Hepatocyte (in vitro differentiated cells): Measurements from ENCODE around the gene RPH3AL. TPM values are rescaled to one million over a fixed set of nuclear protein-coding genes. Genes with fewer than 3 reads are reported as not detected.

ENCODE experiments used
- DNase-seq: peaks from one replicate; pipeline ENCODE4 v3.0.0-alpha.2; 2016; ENCODE audit warnings: low spot score
- H2AFZ ChIP-seq: fragments of 200-600 bp; sonication (generic); 2 replicates; pipeline ENCODE4 v1.6.0; 2016; ENCODE audit warnings: antibody characterized with exemption, mild to moderate bottlenecking
- H3K27ac ChIP-seq: fragments of 200-600 bp; sonication (generic); 2 replicates; pipeline ENCODE4 v1.5.1; 2016; ENCODE audit warnings: mild to moderate bottlenecking
- H3K27me3 ChIP-seq: fragments of 200-600 bp; sonication (generic); 2 replicates; pipeline ENCODE4 v1.6.1; 2016
- H3K36me3 ChIP-seq: fragments of 200-600 bp; sonication (generic); replicated peaks from 2 replicates; pipeline ENCODE4 v1.5.1; 2016; ENCODE audit warnings: low read depth; ENCODE audit not compliant: insufficient read depth
- H3K4me1 ChIP-seq: fragments of 200-600 bp; sonication (generic); 2 replicates; pipeline ENCODE4 v1.5.1; 2016; ENCODE audit warnings: mild to moderate bottlenecking, moderate library complexity; ENCODE audit not compliant: insufficient read depth
- H3K4me2 ChIP-seq: fragments of 200-600 bp; sonication (generic); 2 replicates; pipeline ENCODE4 v1.6.0; 2016
- H3K4me3 ChIP-seq: fragments of 200-600 bp; sonication (generic); 2 replicates; pipeline ENCODE4 v1.5.1; 2016; ENCODE audit warnings: mild to moderate bottlenecking
- H3K79me2 ChIP-seq: fragments of 200-600 bp; sonication (generic); 2 replicates; pipeline ENCODE4 v1.6.0; 2017; ENCODE audit warnings: mild to moderate bottlenecking
- H3K9me2 ChIP-seq: fragments of 200-600 bp; sonication (generic); replicated peaks from 2 replicates; pipeline ENCODE4 v1.6.0; 2017; ENCODE audit warnings: mild to moderate bottlenecking; ENCODE audit not compliant: insufficient read depth
- H3K9me3 ChIP-seq: fragments of 200-600 bp; sonication (generic); 2 replicates; pipeline ENCODE4 v1.5.1; 2016; ENCODE audit warnings: low read depth, mild to moderate bottlenecking
- H4K20me1 ChIP-seq: fragments of 200-600 bp; sonication (generic); 2 replicates; pipeline ENCODE4 v1.6.0; 2016; ENCODE audit warnings: mild to moderate bottlenecking; ENCODE audit not compliant: insufficient read depth, poor library complexity, severe bottlenecking
- EZH2 ChIP-seq: fragments of 200-600 bp; sonication (generic); IDR thresholded peaks from 2 replicates; pipeline ENCODE4 v1.6.1; 2016; ENCODE audit warnings: antibody characterized with exemption, mild to moderate bottlenecking, borderline replicate concordance
- EZH2phosphoT487 ChIP-seq: fragments of 200-600 bp; sonication (generic); IDR thresholded peaks from one replicate; pipeline ENCODE4 v1.6.1; 2018; ENCODE audit warnings: antibody characterized with exemption, mild to moderate bottlenecking, low read depth, moderate library complexity; ENCODE audit not compliant: unreplicated experiment, severe bottlenecking
- WGBS: methylation state at CpG from one replicate; pipeline ENCODE4 v1.1.6; 2016; ENCODE audit warnings: low lambda C conversion rate; ENCODE audit errors: missing lambda C conversion rate; 5-methylcytosine and 5-hydroxymethylcytosine counted together
- polyA plus RNA-seq: library from polyadenylated mRNA; unstranded; fragments of >200 nt; fragmentation: Nextera tagmentation; extraction: Ambion mirVana; gene quantifications from 2 replicates; pipeline ENCODE4 v1.2.1, GENCODE V29; 2016
- total RNA-seq: library from RNA; depleted of rRNA; stranded (reverse); fragments of >200 nt; gene quantifications from 2 replicates; pipeline ENCODE4 v1.2.3, GENCODE V29; 2014
- TF ChIP-seq, protein P1 (sequence below): fragments of 200-600 bp; sonication (generic); IDR thresholded peaks from 2 replicates; pipeline ENCODE4 v1.5.1; 2016; ENCODE audit warnings: antibody characterized with exemption, mild to moderate bottlenecking; ENCODE audit not compliant: poor library complexity

Gene RPH3AL
- total and polyA plus RNA-seq, 2 experiments from 2014 or later, result 7.0 to 7.6 TPM

GRCh38 chr17:395974-396373 is 43.4 kb upstream of the RPH3AL start:
- Histone ChIP-seq H3K27ac (no peak overlapping the region), H3K4me3 (no peak overlapping the region), H3K9me3 (no peaks in the 10 kb centered on the region), H2AFZ (no peak overlapping the region), H3K27me3 (no peaks in the 10 kb centered on the region), H4K20me1 (no peaks in the 10 kb centered on the region), H3K36me3 (no peaks in the 10 kb centered on the region), H3K79me2 (no peaks in the 10 kb centered on the region), H3K4me1 (no peaks in the 10 kb centered on the region), H3K4me2 (no peak overlapping the region), H3K9me2 (no peaks in the 10 kb centered on the region)
- TF ChIP-seq EZH2, result no peak
- no peak for TF ChIP-seq EZH2phosphoT487
- TF ChIP-seq, protein P1, sequence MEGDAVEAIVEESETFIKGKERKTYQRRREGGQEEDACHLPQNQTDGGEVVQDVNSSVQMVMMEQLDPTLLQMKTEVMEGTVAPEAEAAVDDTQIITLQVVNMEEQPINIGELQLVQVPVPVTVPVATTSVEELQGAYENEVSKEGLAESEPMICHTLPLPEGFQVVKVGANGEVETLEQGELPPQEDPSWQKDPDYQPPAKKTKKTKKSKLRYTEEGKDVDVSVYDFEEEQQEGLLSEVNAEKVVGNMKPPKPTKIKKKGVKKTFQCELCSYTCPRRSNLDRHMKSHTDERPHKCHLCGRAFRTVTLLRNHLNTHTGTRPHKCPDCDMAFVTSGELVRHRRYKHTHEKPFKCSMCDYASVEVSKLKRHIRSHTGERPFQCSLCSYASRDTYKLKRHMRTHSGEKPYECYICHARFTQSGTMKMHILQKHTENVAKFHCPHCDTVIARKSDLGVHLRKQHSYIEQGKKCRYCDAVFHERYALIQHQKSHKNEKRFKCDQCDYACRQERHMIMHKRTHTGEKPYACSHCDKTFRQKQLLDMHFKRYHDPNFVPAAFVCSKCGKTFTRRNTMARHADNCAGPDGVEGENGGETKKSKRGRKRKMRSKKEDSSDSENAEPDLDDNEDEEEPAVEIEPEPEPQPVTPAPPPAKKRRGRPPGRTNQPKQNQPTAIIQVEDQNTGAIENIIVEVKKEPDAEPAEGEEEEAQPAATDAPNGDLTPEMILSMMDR, result no peak
- 99% methylated on average over 2 of the region's 2 CpGs for WGBS
- no peak for DNase-seq

- H3K27ac ChIP-seq, result no peak overlapping the region
- no peaks in the 10 kb centered on the region for H3K36me3 ChIP-seq
- no peak for DNase-seq
- TF ChIP-seq EZH2phosphoT487 (no peak), EZH2 (no peak)
- TF ChIP-seq, protein P1, result no peak
- no peaks in the 10 kb centered on the region for H3K79me2 ChIP-seq
- H3K27me3 ChIP-seq, result no peaks in the 10 kb centered on the region
- WGBS, result 93% methylated on average over 9 of the region's 9 CpGs
- H3K4me2 ChIP-seq, result no peak overlapping the region
- no peaks in the 10 kb centered on the region for H3K9me2 ChIP-seq
- no peaks in the 10 kb centered on the region for H3K4me1 ChIP-seq
- H4K20me1 ChIP-seq, result no peaks in the 10 kb centered on the region
- H3K9me3 ChIP-seq, result no peaks in the 10 kb centered on the region
- H2AFZ ChIP-seq, result no peak overlapping the region
- H3K4me3 ChIP-seq, result no peak overlapping the region
These were observed 42.6 kb upstream of the RPH3AL start for GRCh38 chr17:395179-395578.

DNA sequence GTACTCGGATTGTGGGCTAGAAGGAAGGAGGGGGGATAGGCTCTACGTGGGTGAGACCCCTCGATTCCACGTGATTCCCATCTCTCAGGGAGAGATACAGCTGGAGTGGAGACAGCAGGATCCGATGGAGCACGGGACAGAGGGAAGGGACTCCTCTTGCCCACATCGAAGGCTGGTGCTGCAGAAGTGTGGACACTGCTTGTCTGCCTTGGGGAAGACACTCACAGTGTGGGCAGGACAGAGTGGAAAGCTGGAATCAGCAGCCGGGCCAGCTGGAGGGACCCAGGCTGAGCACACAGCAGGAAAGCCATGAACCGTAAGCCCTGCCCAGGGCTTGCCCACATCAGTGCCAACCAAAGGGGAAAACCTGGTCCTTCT is 42.1 kb upstream of the RPH3AL start:
- no peaks in the 10 kb centered on the region for H3K79me2 ChIP-seq
- no peaks in the 10 kb centered on the region for H3K9me2 ChIP-seq
- H3K9me3 ChIP-seq, result no peaks in the 10 kb centered on the region
- H3K27ac ChIP-seq, result no peak overlapping the region
- H3K27me3 ChIP-seq, result no peaks in the 10 kb centered on the region
- no peaks in the 10 kb centered on the region for H4K20me1 ChIP-seq
- H3K4me2 ChIP-seq, result no peak overlapping the region
- no peak overlapping the region for H3K4me3 ChIP-seq
- no peak overlapping the region for H2AFZ ChIP-seq
- DNase-seq, result no peak
- 97% methylated on average over 9 of the region's 9 CpGs for WGBS
- no peaks in the 10 kb centered on the region for H3K36me3 ChIP-seq
- no peak for TF ChIP-seq EZH2phosphoT487
- TF ChIP-seq EZH2, result no peak
- TF ChIP-seq, protein P1, result no peak
- H3K4me1 ChIP-seq, result no peaks in the 10 kb centered on the region
